IMR-90 (cell line): Measurements from ENCODE around the gene CDK5R2. TPM values are rescaled to one million over a fixed set of nuclear protein-coding genes. Genes with fewer than 3 reads are reported as not detected.

Source experiments
- ATAC-seq: fragments of 200-7000 bp; cut with Tn5 transposase; 2 replicates; pipeline ENCODE4 v1.9.1; 2020; ENCODE audit warnings: low read depth, mild to moderate bottlenecking, moderate library complexity
- BruUV-seq: library from RNA; stranded (reverse); fragments of 400-500 nt; replicated peaks from 2 replicates; lab custom pipeline; 2021; lab: Mats Ljungman, UMichigan
- CTCF ChIA-PET: fragments of 300-600 bp; formaldehyde crosslinking; extraction: SDS; loops from one replicate; lab custom pipeline; 2021; ENCODE audit warnings: antibody characterized with exemption; lab: Yijun Ruan, JAX
- POLR2A ChIA-PET: fragments of 300-600 bp; sonication (Branson Sonifier 250); formaldehyde crosslinking; loops from one replicate; lab custom pipeline; 2022; ENCODE audit warnings: antibody characterized with exemption; ENCODE audit not compliant: unreplicated experiment; lab: Charles Lee
- DNase-seq: peaks from one replicate; pipeline ENCODE4 v3.0.0; 2013
- H2AFZ ChIP-seq: replicated peaks from 2 replicates; pipeline ENCODE3; 2013; ENCODE audit warnings: low read length, mild to moderate bottlenecking; ENCODE audit not compliant: poor library complexity
- H2AK5ac ChIP-seq: 2 replicates; pipeline ENCODE4 v1.6.1; 2013; ENCODE audit warnings: low read depth, low read length, inconsistent platforms
- H2AK9ac ChIP-seq: replicated peaks from 2 replicates; pipeline ENCODE3; 2013; ENCODE audit warnings: mild to moderate bottlenecking, low read depth, low read length, moderate library complexity; ENCODE audit not compliant: poor library complexity
- H2BK120ac ChIP-seq: 2 replicates; pipeline ENCODE4 v1.6.1; 2013; ENCODE audit warnings: low read depth, low read length, inconsistent platforms
- H2BK15ac ChIP-seq: 3 replicates; pipeline ENCODE4 v1.6.1; 2013; ENCODE audit warnings: low read depth, low read length, inconsistent platforms
- H2BK20ac ChIP-seq: 2 replicates; pipeline ENCODE4 v1.6.1; 2013; ENCODE audit warnings: low read depth, mild to moderate bottlenecking, inconsistent platforms, low read length, moderate library complexity
- H2BK5ac ChIP-seq: 2 replicates; pipeline ENCODE4 v1.6.1; 2013; ENCODE audit warnings: mild to moderate bottlenecking, low read depth, low read length, inconsistent platforms; ENCODE audit not compliant: poor library complexity, severe bottlenecking
- H3K14ac ChIP-seq: replicated peaks from 2 replicates; pipeline ENCODE4 v1.6.1; 2013; ENCODE audit warnings: low read depth, low read length, inconsistent platforms
- H3K18ac ChIP-seq: 2 replicates; pipeline ENCODE4 v1.6.1; 2013; ENCODE audit warnings: low read depth, low read length, control low read depth
- H3K23ac ChIP-seq: 2 replicates; pipeline ENCODE4 v1.6.1; 2013; ENCODE audit warnings: low read depth, low read length, inconsistent platforms
- H3K27ac ChIP-seq: 2 replicates; pipeline ENCODE4 v1.5.1; 2013; ENCODE audit warnings: mild to moderate bottlenecking, control low read depth, low read length; ENCODE audit not compliant: insufficient read depth
- H3K27me3 ChIP-seq: 2 replicates; pipeline ENCODE4 v1.6.1; 2013; ENCODE audit warnings: low read length; ENCODE audit not compliant: control insufficient read depth, insufficient read depth
- H3K36me3 ChIP-seq: 2 replicates; pipeline ENCODE4 v1.6.1; 2013; ENCODE audit warnings: low read length, mixed read lengths; ENCODE audit not compliant: control insufficient read depth, insufficient read depth
- H3K4ac ChIP-seq: 2 replicates; pipeline ENCODE4 v1.6.1; 2013; ENCODE audit warnings: low read depth, low read length, inconsistent platforms
- H3K4me1 ChIP-seq: 2 replicates; pipeline ENCODE4 v1.6.1; 2013; ENCODE audit warnings: low read length, mixed read lengths; ENCODE audit not compliant: control insufficient read depth, insufficient read depth
- H3K4me2 ChIP-seq: 2 replicates; pipeline ENCODE4 v1.6.1; 2013; ENCODE audit warnings: low read depth, mild to moderate bottlenecking, control low read depth, low read length, moderate library complexity
- H3K4me3 ChIP-seq: 2 replicates; pipeline ENCODE4 v1.5.1; 2013; ENCODE audit warnings: low read depth, mild to moderate bottlenecking, control low read depth, low read length, moderate library complexity; ENCODE audit not compliant: insufficient read depth
- H3K56ac ChIP-seq: 2 replicates; pipeline ENCODE4 v1.6.1; 2013; ENCODE audit warnings: low read length, inconsistent platforms; ENCODE audit not compliant: insufficient read depth; ENCODE audit errors: extremely low read depth
- H3K79me1 ChIP-seq, 2 experiments: 2 replicates each; pipeline ENCODE4 v1.6.1; 2013; ENCODE audit warnings: low read length in 2 of 2, inconsistent platforms in 1 of 2, low read depth in 1 of 2
- H3K9ac ChIP-seq: 2 replicates; pipeline ENCODE4 v1.6.1; 2013; ENCODE audit warnings: low read depth, low read length, control low read depth
- H3K9me1 ChIP-seq: 2 replicates; pipeline ENCODE4 v1.6.1; 2013; ENCODE audit warnings: low read length, inconsistent platforms; ENCODE audit not compliant: insufficient read depth
- H3K9me3 ChIP-seq: 2 replicates; pipeline ENCODE4 v1.6.1; 2013; ENCODE audit warnings: low read length; ENCODE audit not compliant: control insufficient read depth, insufficient read depth
- H4K20me1 ChIP-seq: 2 replicates; pipeline ENCODE4 v1.6.1; 2013; ENCODE audit warnings: low read length, inconsistent platforms; ENCODE audit not compliant: insufficient read depth
- H4K5ac ChIP-seq: 2 replicates; pipeline ENCODE4 v1.6.1; 2013; ENCODE audit warnings: mild to moderate bottlenecking, low read depth, low read length, control low read depth
- H4K8ac ChIP-seq, 2 experiments: 2 replicates each; pipeline ENCODE4 v1.6.1; 2013; ENCODE audit warnings: low read depth in 2 of 2, low read length in 2 of 2, control low read depth in 1 of 2, inconsistent platforms in 1 of 2
- H4K91ac ChIP-seq: 2 replicates; pipeline ENCODE4 v1.6.1; 2013; ENCODE audit warnings: low read depth, low read length, inconsistent platforms; ENCODE audit not compliant: insufficient read depth
- CEBPB ChIP-seq: IDR thresholded peaks from 2 replicates; pipeline ENCODE4 v1.6.1; 2012; ENCODE audit warnings: low read depth, low read length, improper control_type of control experiment
- CHD1 ChIP-seq: IDR thresholded peaks from 2 replicates; pipeline ENCODE4 v1.6.1; 2012; ENCODE audit warnings: low read depth, low read length, improper control_type of control experiment
- FOS ChIP-seq: fragments of 150-350 bp; IDR thresholded peaks from 2 replicates; pipeline ENCODE4 v1.6.1; 2016; ENCODE audit warnings: low read depth, low read length
- MAFK ChIP-seq: IDR thresholded peaks from 2 replicates; pipeline ENCODE4 v1.6.1; 2012; ENCODE audit warnings: low read depth, low read length, improper control_type of control experiment
- MAZ ChIP-seq: IDR thresholded peaks from 2 replicates; pipeline ENCODE4 v1.6.1; 2012; ENCODE audit warnings: low read depth, mild to moderate bottlenecking, low read length, improper control_type of control experiment, moderate library complexity, borderline replicate concordance
- MXI1 ChIP-seq: IDR thresholded peaks from 2 replicates; pipeline ENCODE4 v1.6.1; 2012; ENCODE audit warnings: low read depth, mild to moderate bottlenecking, low read length, moderate library complexity, borderline replicate concordance
- POLR2A ChIP-seq: IDR thresholded peaks from 2 replicates; pipeline ENCODE4 v1.6.1; 2012; ENCODE audit warnings: mild to moderate bottlenecking, low read depth, low read length
- RAD21 ChIP-seq: IDR thresholded peaks from 2 replicates; pipeline ENCODE4 v1.6.1; 2012; ENCODE audit warnings: low read length, improper control_type of control experiment
- RFX5 ChIP-seq: IDR thresholded peaks from 2 replicates; pipeline ENCODE4 v1.8.0; 2012; ENCODE audit warnings: low read depth, mild to moderate bottlenecking, low read length, moderate library complexity
- SMC3 ChIP-seq: fragments of 150-350 bp; IDR thresholded peaks from 2 replicates; pipeline ENCODE4 v1.6.1; 2016; ENCODE audit warnings: low read depth, mild to moderate bottlenecking, antibody characterized with exemption, low read length, moderate library complexity
- WGBS, 2 experiments: methylation state at CpG; one replicate each; pipeline versions ENCODE4 v1.1.5 to v1.1.7; 2013; ENCODE audit warnings: missing lambda C conversion rate in 2 of 2; ENCODE audit not compliant: insufficient read length in 1 of 2; ENCODE audit errors: extremely low coverage in 2 of 2; 5-methylcytosine and 5-hydroxymethylcytosine counted together
- dilution Hi-C: fragments of 300-500 bp; cut with HindIII; formaldehyde crosslinking; loops from one replicate; pipeline ENCODE4 v1.14.3; 2018; ENCODE audit warnings: low sequenced_read_pairs; ENCODE audit not compliant: unreplicated experiment
- in situ Hi-C: fragments of 300-500 bp; cut with MboI; formaldehyde crosslinking; loops from 3 replicates; pipeline ENCODE4 v1.14.3; 2019; ENCODE audit warnings: low sequenced_read_pairs, inconsistent platforms, mixed read lengths
- intact Hi-C: fragments of 100-400 bp; cut with micrococcal nuclease; formaldehyde crosslinking; loops from 2 replicates; pipeline ENCODE4 v1.10.0; 2022
- polyA plus RNA-seq, 3 experiments: library from polyadenylated mRNA; depleted of rRNA; stranded (reverse); fragments of >200 nt; gene quantifications; 2 replicates each; pipeline ENCODE4 v1.2.3, GENCODE V29; 2012; ENCODE audit warnings: low replicate concordance in 1 of 3
- total RNA-seq: library from RNA; depleted of rRNA; stranded (reverse); fragments of >200 nt; gene quantifications from 2 replicates; pipeline ENCODE4 v1.2.3, GENCODE V29; 2012
- TF ChIP-seq, protein P1 (sequence below): fragments of 150-350 bp; IDR thresholded peaks from 2 replicates; pipeline ENCODE4 v1.6.1; 2016; ENCODE audit warnings: low read depth, mild to moderate bottlenecking, low read length, moderate library complexity, borderline replicate concordance
- TF ChIP-seq, protein P2 (sequence below): fragments of 150-350 bp; IDR thresholded peaks from 2 replicates; pipeline ENCODE4 v1.6.1; 2017; ENCODE audit warnings: mild to moderate bottlenecking, antibody characterized with exemption, low read length, low read depth
- TF ChIP-seq, protein P3 (sequence below): conservative IDR thresholded peaks from 2 replicates; pipeline ENCODE4 v1.5.1; 2012; ENCODE audit warnings: mild to moderate bottlenecking, low read depth, low read length, improper control_type of control experiment

Gene CDK5R2
- total and polyA plus RNA-seq, 2 of the 4 experiments (the other 2 are of a cell fraction) = not detected

DNA sequence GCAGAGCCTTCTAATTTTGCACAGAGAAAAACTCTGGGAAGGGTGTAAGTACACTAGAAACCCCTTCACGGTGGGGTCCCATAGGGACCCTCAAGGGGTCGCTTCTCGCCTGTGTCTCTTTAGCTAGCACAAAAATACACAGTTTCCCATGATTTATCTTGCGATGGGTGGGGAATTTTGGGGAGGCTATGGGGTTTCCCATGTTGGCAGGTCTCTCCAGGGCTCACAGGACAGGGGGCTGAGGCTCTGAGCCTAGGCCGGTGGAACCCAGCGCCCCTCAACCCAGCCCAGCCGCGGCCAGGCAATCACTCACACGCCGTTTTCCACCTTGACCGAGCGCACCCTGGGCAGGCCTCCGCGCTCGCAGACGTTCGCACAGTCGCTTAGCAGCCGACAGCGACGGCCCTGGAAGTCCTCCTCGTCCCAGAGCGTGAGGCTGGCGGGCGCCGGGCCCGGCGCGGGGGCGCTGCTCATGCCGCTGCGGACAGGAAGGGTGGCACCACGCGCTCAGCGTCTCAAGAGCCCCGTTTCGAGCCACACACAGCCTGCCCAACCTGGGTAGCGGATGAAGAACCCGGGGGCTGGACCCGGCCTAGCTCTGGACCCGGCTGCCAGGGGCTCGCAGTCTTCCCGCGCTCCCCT, 33.4 kb downstream of the CDK5R2 start:
- 2% methylated on average over 23 of the region's 44 CpGs; no CpG with 5 or more reads in 1 of the 2 experiments for WGBS, 2 experiments
- no peak for TF ChIP-seq MAFK
- no peak for TF ChIP-seq RAD21
- TF ChIP-seq SMC3 = no peak
- no peak for TF ChIP-seq CHD1
- TF ChIP-seq CEBPB = no peak
- no peak for TF ChIP-seq RFX5
- TF ChIP-seq, protein P1, sequence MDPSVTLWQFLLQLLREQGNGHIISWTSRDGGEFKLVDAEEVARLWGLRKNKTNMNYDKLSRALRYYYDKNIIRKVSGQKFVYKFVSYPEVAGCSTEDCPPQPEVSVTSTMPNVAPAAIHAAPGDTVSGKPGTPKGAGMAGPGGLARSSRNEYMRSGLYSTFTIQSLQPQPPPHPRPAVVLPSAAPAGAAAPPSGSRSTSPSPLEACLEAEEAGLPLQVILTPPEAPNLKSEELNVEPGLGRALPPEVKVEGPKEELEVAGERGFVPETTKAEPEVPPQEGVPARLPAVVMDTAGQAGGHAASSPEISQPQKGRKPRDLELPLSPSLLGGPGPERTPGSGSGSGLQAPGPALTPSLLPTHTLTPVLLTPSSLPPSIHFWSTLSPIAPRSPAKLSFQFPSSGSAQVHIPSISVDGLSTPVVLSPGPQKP = no peak
- no peak for TF ChIP-seq POLR2A
- TF ChIP-seq, protein P2, sequence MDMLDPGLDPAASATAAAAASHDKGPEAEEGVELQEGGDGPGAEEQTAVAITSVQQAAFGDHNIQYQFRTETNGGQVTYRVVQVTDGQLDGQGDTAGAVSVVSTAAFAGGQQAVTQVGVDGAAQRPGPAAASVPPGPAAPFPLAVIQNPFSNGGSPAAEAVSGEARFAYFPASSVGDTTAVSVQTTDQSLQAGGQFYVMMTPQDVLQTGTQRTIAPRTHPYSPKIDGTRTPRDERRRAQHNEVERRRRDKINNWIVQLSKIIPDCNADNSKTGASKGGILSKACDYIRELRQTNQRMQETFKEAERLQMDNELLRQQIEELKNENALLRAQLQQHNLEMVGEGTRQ = no peak
- TF ChIP-seq, protein P3, sequence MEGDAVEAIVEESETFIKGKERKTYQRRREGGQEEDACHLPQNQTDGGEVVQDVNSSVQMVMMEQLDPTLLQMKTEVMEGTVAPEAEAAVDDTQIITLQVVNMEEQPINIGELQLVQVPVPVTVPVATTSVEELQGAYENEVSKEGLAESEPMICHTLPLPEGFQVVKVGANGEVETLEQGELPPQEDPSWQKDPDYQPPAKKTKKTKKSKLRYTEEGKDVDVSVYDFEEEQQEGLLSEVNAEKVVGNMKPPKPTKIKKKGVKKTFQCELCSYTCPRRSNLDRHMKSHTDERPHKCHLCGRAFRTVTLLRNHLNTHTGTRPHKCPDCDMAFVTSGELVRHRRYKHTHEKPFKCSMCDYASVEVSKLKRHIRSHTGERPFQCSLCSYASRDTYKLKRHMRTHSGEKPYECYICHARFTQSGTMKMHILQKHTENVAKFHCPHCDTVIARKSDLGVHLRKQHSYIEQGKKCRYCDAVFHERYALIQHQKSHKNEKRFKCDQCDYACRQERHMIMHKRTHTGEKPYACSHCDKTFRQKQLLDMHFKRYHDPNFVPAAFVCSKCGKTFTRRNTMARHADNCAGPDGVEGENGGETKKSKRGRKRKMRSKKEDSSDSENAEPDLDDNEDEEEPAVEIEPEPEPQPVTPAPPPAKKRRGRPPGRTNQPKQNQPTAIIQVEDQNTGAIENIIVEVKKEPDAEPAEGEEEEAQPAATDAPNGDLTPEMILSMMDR = no peak
- TF ChIP-seq MXI1 = no peak
- no peak for TF ChIP-seq MAZ
- no peak for TF ChIP-seq FOS
- Histone ChIP-seq H3K27ac (no peak overlapping the region), H3K23ac (no peak overlapping the region), H3K4me2 (no peak overlapping the region; the same call in 1 of the 2 replicates), H3K27me3 (peaks cover 90% of the 10 kb centered on the region), H2BK120ac (no peak overlapping the region), H4K20me1 (no peaks in the 10 kb centered on the region; the same call in 1 of the 2 replicates), H4K5ac (no peak overlapping the region), H3K4ac (no peak overlapping the region), H4K91ac (no peak overlapping the region), H2BK15ac (no peak overlapping the region), H3K79me1 (no peaks in the 10 kb centered on the region), H2AK9ac (peak overlapping the region; percentile 70), H2BK20ac (no peak overlapping the region), H3K4me1 (no peaks in the 10 kb centered on the region; the same call in 1 of the 2 replicates), H3K9me3 (no peaks in the 10 kb centered on the region), H3K4me3 (no peak overlapping the region), H3K18ac (no peak overlapping the region), H3K9ac (no peak overlapping the region), H2AFZ (peak overlapping the region; percentile 58), H4K8ac (no peak overlapping the region), H3K14ac (no peak overlapping the region), H3K56ac (no peak overlapping the region), H3K36me3 (no peaks in the 10 kb centered on the region), H3K9me1 (peaks cover 3% of the 10 kb centered on the region; the same call in 1 of the 2 replicates), H2AK5ac (no peak overlapping the region), H2BK5ac (no peak overlapping the region)
- CTCF ChIA-PET = interaction anchor here (1.5 kb wide), 1 partner anchor 13 kb away, joined by 5 read pairs; no protein-coding TSS in a partner anchor
- BruUV-seq = no TSS peak
- DNase-seq (no peak), ATAC-seq (no peak)
- in situ Hi-C loops = no loop called here
- POLR2A ChIA-PET = no interaction called here
- intact Hi-C loops = no loop called here
- dilution Hi-C loops = no loop called here
